MV-4-11 (cell line): ENCODE data around the gene STAB2.
"Not testable (repeated sequence)": the region's sequence is repeated elsewhere in the genome, so short reads cannot be mapped to it uniquely, and the experiment has no call there.

Experiments used
- DNase-seq: peaks from one replicate; lab custom pipeline; 2025; lab: John Stamatoyannopoulos, UW

The STAB2 gene

GRCh38 chr12:103809154-103809553 lies 222.1 kb downstream of the STAB2 start:
- DNase-seq = no peak

- DNase-seq = not testable (repeated sequence)
Measured at GRCh38 chr12:103809639-103810038, 222.6 kb downstream of the STAB2 start.

GRCh38 chr12:103810111-103810510 lies 223.0 kb downstream of the STAB2 start:
- DNase-seq = no peak

GRCh38 chr12:103811791-103812190 lies 224.7 kb downstream of the STAB2 start:
- DNase-seq = no peak

GRCh38 chr12:103812789-103813188 lies 225.7 kb downstream of the STAB2 start:
- DNase-seq = no peak

- no peak for DNase-seq
Measured at GRCh38 chr12:103813426-103813825, 226.4 kb downstream of the STAB2 start.

GRCh38 chr12:103813949-103814348 lies 226.9 kb downstream of the STAB2 start:
- DNase-seq = no peak

- DNase-seq = no peak
Measured at GRCh38 chr12:103814436-103814835, 227.4 kb downstream of the STAB2 start.
